Parietal lobe (tissue), 1 donor: Measurements from ENCODE around the gene AGTR2. TPM values are rescaled to one million over a fixed set of nuclear protein-coding genes. Genes with fewer than 3 reads are reported as not detected.

ENCODE experiments used
- total RNA-seq: library from RNA; depleted of rRNA; stranded (reverse); fragments of >200 nt; gene quantifications from one replicate; pipeline ENCODE4 v1.2.3, GENCODE V29; 2014

The AGTR2 gene
- total RNA-seq = not detected

GRCh38 chrX:116170511-116170910, at the start of gene AGTR2:
AGTR2 (plus strand) TSS chrX:116170744; CDS start chrX:116172281, 1,537 bp downstream.

